M059J (cell line): ENCODE results near the gene PRMT7. TPM values are rescaled to one million over a fixed set of nuclear protein-coding genes. Genes with fewer than 3 reads are reported as not detected.

Experiments
- DNase-seq: peaks from one replicate; pipeline ENCODE4 v3.0.0-alpha.2; 2012; ENCODE audit warnings: low read depth
- total RNA-seq: library from RNA; depleted of rRNA; stranded (reverse); fragments of >200 nt; shearing (Covaris generic); gene quantifications from 2 replicates; pipeline ENCODE4 v1.2.3, GENCODE V29; 2014

Gene PRMT7
- total RNA-seq, 1 experiment from 2014 or later, result 44.2 TPM

DNA sequence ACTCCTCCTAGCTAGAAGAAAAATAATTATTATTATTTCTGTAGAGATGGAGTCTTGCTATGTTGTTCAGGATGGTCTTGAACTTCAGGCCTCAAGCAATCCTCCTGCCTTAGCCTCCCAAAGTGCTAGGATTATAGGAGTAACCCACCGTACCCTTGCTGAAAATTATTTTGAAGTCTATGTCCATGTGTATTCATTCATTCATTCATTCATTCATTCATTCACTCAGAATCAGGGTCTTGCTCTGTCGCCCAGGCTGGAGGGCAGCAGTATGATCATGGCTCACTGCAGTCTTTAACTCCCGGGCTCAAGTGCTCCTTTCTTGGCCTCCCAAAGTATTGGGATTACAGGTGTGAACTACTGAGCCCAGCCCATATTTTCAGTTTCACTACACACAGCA lies 4.2 kb upstream of the PRMT7 start:
- no peak for DNase-seq

- DNase-seq, result no peak
Measured at GRCh38 chr16:68309799-68310198, 1.0 kb upstream of the PRMT7 start.

- no peak for DNase-seq
Measured at GRCh38 chr16:68310437-68310773, 414 bp upstream of the PRMT7 start.

DNA sequence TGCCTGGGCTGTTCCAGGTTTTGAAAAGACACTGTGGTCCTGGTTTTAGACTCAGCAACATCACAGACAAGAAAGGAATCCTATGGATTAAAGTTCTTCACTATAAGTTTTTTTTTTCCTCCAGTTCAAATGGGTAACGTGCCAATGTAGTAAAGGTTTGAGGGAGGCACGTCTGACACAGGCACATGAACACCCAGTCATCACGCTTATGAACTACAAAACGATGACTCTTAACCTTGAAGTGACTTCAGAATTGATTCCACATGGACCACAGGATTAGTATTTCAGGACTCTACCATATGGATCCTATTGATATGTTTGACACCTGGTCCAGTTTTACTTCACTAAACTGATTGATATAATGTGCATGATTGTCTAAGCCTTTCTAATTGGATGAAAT lies 2.3 kb downstream of the PRMT7 start:
- no peak for DNase-seq

DNA sequence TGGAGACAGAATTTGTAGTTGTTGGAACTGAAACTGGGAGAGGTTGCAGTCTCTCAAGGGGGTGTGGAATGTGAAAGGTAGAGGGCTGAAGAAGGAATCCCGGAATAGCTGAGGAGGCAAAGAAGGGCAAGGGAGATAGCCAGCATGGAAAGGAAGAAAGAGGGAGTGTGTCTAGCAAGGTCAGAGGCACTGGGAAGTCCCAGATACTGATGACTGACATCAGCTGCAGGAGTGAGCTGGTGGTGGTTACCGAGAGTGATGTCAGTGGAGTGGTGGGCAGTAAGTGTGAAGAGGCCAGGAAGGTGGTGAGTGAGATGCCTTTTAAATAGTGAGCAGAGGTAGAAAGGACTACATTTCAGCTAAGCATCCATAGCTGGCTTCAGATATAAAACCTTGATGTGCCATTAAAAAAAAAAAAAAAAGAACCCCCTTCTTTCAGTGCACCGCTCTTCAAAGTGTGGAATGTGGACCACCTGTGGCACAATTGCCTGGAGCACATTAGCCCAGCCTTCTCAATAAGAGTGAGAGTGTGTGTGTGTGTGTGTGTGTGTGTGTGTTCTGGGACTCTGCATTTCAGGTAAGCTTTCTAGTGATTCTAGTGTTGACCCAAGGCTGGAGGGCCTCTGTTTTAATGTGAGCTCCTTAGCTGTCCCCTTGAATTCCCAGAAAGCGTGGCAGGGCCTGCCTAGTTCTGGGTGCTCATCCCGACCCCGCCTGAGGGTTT lies 8.5 kb downstream of the PRMT7 start:
- DNase-seq, result no peak

DNA sequence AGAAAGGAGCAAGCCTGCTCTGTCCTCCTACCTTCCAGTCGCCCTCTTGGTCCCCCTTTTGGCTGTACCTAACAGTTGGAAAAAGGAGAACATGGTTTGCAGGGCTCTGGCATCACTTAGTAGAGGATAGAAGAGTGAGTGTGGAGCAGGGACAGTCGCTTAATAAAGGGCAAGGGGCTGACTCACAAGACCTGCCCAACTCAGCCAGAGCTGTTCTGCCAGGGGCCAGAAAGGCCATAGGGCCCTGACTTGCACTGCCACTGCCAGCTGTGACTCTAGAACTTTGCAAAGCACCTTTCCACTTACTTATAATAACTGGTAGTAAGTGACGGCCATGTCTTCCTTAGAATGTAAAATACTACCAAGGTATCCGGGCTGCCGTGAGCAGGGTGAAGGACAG lies 13.5 kb downstream of the PRMT7 start:
- no peak for DNase-seq

- DNase-seq, result no peak
Measured at GRCh38 chr16:68324780-68325357, 14.1 kb downstream of the PRMT7 start.

- DNase-seq, result peak; percentile 86
Measured at GRCh38 chr16:68328151-68328859, 17.5 kb downstream of the PRMT7 start.

DNA sequence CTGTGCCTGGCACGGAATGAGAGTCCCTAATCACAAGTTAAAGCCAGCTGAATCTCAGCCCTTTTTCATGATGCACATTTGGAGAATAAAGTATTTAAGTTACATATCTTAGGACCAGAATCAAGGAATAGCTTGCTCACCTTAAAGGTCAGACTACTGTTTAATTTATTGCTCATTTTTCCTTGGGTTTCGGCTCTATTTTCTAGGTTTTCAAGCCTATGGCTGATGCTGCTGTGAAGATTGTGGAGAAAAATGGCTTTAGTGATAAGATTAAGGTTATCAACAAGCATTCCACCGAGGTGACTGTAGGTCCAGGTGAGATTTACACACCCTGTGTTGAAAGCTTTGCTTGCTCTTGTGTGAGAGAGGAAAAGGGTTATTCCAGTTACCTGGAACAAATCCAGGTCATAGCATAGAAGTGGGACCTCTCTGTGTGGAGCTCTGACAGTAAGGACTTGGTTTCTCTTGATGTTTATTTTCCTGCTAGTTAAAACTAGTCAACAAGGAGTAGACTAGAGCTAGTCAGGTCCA lies 18.1 kb downstream of the PRMT7 start:
- DNase-seq, result no peak

DNA sequence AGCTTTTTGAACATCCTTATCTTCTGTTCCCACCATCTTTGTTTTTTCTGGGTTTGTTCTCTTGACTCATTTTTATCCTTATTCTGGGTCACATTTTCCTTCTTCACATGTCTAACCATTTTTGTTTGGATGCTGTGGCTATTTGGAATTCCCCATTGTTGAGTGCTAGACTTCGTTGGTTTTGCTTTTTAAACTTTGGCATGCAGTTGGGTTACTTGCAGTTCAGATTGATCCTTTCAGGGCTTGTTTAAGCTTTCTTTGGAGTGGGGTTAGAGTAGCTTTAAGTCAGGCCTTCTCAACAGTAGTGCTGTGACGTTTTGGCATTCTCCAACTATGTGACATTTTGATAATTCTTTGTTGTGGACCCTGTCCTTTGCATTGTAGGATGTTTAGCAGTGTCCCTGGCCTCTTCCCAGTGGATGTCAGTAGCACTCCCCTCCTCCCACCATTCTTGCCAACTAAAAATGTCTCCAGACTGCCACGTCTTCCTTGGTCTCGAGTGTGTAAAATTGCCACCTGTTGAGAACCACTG lies 21.1 kb downstream of the PRMT7 start:
- DNase-seq, result no peak

DNA sequence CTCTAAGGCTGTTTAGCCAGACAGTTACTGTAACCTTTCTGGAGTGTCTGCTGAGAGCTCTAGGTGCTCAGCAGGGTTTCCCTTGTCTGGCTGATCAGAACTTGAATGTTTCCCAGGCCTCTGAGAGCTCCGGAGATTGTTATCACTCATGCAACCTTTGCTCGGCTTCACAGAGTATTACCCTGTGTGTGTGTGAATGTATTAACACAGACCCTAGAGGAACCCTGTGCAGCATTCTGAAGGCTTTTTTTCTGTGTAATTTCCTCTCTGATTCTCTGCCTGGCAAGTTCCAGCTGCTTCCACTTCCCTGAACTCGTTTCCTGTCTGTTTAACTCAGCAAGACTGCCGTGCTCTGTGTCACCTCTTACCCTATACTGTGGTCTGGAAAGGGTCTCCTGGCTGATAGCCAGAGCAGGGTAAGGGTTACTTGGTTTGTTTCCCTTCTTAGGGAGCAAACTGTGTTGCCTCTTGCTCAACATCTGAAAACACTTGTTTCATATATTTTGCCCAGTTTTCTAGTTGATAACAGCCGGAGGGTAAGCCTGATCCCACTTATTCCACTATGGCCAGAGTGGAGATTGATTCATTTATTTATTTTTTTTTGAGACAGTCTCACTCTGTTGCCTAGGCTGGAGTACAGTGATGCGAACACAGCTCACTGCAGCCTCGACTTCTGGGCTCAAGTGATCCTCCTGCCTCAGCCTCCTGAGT lies 21.7 kb downstream of the PRMT7 start:
- DNase-seq, result no peak

- peak; percentile 16 for DNase-seq
Measured at GRCh38 chr16:68335175-68335574, 24.4 kb downstream of the PRMT7 start.

DNA sequence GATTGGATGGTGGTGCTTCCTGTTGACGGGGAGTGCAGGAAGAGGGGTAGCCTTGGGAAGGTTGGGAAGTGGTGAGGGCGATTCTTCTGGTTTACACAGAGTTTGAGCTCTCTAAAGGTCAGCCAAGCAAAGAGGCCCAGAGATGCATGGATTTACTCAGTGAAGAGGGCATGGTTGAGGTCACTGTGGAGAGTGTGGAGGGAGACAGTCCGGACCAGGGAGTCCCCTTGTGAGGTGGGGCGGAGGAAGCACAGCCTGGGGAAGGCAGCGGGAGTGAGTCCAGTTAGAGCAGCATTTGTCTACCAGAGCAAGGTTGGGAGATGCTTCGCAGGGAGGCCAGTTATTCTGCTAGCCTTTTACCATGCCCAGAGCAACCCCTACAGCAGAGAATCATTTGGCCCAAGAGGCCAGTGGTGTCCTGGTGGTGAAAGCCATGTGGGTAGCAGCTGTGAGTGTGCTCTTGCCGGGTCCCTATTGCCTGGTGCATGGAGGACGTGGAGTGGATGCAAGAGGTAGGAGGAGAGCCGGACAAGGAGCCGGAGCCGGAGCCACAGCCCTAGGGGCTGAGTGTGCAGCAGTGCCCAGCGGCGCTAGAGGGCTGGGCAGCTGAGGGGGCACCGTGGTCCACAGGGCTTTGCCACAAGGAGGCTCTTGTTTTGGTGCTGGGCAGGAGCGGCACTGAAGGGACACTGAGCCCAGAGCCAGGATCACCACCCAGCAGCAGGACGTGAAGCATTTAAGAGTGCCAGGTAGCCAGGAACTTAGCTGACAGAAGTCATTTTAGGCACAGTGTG lies 27.7 kb downstream of the PRMT7 start:
- DNase-seq, result no peak

- no peak for DNase-seq
Measured at GRCh38 chr16:68339214-68339613, 28.4 kb downstream of the PRMT7 start.

DNA sequence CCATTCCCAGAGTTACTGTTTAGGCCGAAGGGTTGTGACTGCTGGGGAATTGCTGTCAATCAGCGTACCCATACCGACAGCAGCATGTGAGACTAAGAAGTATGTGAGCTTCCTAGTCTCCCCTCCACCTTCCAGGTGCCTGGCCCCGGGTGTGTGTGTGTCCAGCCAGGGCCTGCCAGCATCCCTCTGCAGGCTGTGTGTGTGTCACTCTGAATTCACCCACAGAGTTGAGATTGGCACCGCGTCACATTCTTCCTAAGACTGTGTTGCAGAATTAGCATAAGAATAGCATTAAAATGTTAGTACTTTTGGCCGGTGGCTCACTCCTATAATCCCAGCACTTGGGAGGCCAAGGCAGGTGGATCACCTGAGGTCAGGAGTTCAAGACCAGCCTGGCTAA lies 31.8 kb downstream of the PRMT7 start:
- no peak for DNase-seq

DNA sequence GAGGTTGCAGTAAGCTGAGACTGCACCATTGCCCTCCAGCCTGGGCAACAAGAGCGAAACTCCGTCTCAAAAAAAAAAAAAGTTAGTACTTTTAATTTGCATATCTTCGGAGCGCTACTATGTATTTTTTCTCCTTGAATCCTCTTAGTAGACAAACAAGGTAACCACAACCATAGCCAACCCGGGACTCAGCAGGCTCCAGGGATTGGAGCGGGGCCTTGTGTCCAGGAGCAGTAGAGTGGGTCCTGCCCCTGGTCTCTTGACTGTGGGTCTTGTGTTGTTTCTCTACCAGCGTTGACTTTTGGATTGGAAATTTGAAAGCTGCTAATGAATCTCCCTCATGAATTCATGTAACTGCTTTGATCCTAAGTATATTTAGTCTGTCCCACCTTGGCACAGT lies 32.3 kb downstream of the PRMT7 start:
- no peak for DNase-seq

DNA sequence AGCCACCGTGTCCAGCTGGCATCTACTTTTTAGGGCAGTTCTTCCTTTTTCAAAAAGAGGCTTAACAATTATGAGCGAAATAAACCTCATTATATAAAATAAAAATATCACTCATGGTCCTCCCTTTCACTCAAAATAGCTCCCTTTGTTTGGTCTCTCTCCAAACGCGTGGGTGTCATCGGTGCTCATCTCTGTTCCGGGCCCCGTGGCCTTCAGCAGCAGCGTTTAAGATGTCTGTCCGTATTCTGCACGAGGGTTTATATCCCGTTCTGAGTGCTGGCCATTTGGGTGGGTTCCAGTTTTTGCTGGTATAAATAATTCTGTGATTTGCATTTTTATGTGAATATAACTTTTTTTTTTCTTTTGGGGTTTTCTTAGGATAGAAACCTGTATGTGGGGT lies 33.4 kb downstream of the PRMT7 start:
- DNase-seq, result no peak

GRCh38 chr16:68345351-68345810 lies 34.6 kb downstream of the PRMT7 start:
- DNase-seq, result no peak

GRCh38 chr16:68345958-68346635 lies 35.3 kb downstream of the PRMT7 start:
- DNase-seq, result no peak

GRCh38 chr16:68346892-68347480 lies 36.2 kb downstream of the PRMT7 start:
- no peak for DNase-seq
